GM19463 (cell line): Measurements from ENCODE around the gene NDUFS8.

Experiments
- ATAC-seq: cut with Tn5 transposase; IDR thresholded peaks from one replicate; pipeline ENCODE4 v1.9.1; 2021; ENCODE audit warnings: mild to moderate bottlenecking, moderate library complexity; ENCODE audit not compliant: unreplicated experiment

Gene NDUFS8

GRCh38 chr11:68074584-68075352, 44.3 kb downstream of the NDUFS8 start:
- no peak for ATAC-seq

DNA sequence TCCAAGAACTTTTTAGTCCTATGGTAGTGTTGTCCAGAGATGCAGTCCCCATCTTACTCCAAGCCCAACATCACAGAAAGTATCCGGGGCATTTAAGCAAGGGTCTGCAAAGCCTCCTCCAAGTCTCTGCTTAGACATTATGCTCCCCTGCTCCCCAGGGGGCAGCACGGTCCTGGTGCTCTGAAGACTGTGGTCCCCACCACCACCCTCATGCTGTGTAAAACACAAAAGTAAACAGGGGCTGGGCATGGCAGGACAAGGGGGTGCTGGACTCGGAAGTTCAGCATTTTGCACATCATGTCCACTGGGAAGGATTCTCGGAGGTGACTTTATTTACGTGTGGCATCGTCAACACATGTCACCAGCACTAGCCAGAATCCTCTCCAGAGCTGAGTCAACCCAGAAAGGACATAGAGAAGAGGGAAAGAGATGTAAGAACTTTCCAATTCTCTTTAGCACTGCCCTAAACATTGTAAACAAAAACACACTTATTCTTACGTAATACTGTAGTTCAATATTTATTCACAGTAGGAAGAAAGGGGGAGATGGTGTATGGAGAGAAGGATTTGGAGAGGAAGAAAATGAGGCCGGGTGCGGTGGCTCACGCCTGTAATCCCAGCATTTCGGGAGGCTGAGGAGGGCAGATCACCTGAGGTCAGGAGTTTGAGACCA, 46.0 kb downstream of the NDUFS8 start:
- ATAC-seq: no peak

DNA sequence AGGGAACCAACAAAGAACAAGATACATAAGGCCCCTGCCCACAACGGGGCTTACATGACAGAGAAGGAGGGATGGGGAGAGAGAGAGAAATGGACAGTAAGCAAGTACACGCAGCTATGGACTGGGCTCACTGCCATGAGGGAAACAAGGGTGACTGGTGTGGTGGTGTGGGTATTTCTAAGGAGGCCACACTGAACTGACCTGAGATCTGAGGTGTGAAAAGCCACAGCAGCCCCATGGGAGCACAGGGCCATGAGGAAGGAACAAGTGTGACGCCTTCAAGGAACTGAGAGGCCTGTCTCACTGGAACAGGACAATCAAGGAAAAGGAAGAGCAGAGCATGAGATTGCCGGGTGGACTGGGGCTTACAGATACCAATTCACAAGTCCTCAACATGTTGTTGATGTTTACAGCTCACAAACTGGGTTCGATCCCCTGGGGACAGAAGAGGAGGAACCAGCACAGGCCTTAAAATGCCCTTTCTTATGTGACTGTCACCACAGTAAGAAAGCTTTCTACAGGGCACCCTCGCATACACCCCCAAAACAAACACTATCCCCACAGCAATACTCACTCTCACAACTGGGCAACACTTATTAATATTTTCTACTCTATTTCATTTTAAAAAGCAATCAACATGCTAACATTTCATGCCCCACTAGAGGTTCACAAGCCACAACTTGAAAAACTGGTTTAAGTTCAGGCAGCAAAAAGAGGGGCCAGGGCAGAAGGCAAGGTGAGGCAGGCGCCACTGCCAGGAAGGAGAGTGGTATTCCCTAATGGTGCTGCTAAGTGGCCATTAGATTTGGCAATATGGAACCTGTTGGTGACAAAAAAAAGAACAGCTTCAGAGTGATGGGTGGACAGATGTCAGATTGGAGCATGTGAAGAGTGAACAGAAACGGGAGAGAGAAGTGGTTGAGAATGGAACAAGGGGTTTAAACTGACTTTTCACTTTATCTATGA, 47.4 kb downstream of the NDUFS8 start:
- ATAC-seq: peak; percentile 53

DNA sequence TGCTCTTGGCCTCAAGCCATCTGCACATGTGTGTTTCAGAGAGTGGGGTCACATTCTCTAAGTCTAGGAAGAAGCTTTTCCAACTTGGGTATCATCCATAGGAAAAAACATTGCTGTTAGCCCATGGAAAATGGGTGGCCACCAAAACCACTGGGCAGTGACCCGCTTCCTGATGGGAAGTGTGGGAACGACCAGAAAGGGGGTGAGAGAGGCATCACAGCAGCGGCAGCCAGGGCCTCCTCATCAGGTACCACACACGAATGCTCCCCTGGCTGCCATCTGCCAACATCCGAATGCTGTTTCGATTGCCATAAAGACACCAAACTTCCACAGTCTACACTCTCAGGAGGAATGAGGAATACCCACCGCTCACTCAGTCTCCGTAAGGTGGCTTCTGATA, 50.4 kb downstream of the NDUFS8 start:
- ATAC-seq: no peak

DNA sequence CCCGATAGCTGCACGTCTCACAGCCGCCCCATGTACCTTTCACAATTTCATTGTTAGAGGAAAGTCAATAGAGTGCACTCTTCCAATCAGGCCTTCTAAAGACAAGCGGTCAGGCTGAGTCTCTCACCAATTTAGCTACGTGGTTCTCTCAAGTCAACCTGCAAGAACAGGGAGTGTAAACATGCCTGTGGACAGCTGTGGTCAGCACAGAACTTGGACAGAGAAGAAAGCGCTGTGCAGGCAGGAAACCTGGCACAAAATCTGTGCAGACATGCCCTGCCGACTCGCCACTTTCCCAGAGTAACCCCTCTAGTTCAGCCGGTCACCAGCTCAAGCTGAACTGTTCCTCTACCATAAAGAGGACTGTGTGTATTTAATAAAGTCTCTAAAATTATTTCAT, 51.2 kb downstream of the NDUFS8 start:
- no peak for ATAC-seq

- ATAC-seq: no peak
Measured at GRCh38 chr11:68082481-68082880, 52.0 kb downstream of the NDUFS8 start.

DNA sequence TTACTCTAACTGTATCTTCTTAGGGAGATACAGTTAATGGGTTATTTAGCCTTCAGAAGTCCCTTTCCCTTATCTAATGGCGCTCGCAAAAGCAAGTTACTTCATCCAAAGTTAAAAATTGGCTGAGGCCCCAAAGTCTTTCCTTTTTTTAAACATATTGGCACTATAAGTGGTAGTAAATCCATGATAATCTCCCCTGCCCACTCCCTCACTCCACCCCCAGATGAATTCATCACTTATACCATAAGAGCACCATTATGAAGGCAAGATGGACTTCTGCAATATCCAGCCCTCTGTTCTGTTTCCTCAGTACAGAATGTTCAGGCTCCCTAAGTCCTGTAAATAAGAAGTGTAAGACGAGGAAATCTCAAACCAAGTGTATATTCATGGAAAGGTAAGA, 53.0 kb downstream of the NDUFS8 start:
- no peak for ATAC-seq
